GM21529 (cell line): ENCODE measurements around the gene ZNF500.

ENCODE experiments used
- ATAC-seq: cut with Tn5 transposase; IDR thresholded peaks from one replicate; pipeline ENCODE4 v1.9.1; 2021; ENCODE audit not compliant: unreplicated experiment

Gene ZNF500

GRCh38 chr16:4713663-4714501 lies 53.1 kb downstream of the ZNF500 start:
- no peak for ATAC-seq

- no peak for ATAC-seq
Measured at GRCh38 chr16:4709481-4709880, 57.5 kb downstream of the ZNF500 start.

- no peak for ATAC-seq
Measured at GRCh38 chr16:4706871-4707270, 60.1 kb downstream of the ZNF500 start.

GRCh38 chr16:4704913-4705312 lies 62.0 kb downstream of the ZNF500 start:
- ATAC-seq = no peak

GRCh38 chr16:4704491-4704890 lies 62.5 kb downstream of the ZNF500 start:
- ATAC-seq = no peak

- no peak for ATAC-seq
Measured at GRCh38 chr16:4703906-4704305, 63.1 kb downstream of the ZNF500 start.

- no peak for ATAC-seq
Measured at GRCh38 chr16:4702466-4702808, 64.5 kb downstream of the ZNF500 start.

GRCh38 chr16:4701791-4702465 lies 65.0 kb downstream of the ZNF500 start:
- ATAC-seq = no peak

GRCh38 chr16:4700997-4701743 lies 65.8 kb downstream of the ZNF500 start:
- ATAC-seq = no peak

GRCh38 chr16:4700380-4700996 lies 66.5 kb downstream of the ZNF500 start:
- ATAC-seq = no peak

- no peak for ATAC-seq
Measured at GRCh38 chr16:4699046-4699556, 67.9 kb downstream of the ZNF500 start.

GRCh38 chr16:4698321-4699045 lies 68.5 kb downstream of the ZNF500 start:
- ATAC-seq = no peak
